AG04450 (cell line): ENCODE data around the gene MTIF2. TPM values are rescaled to one million over a fixed set of nuclear protein-coding genes. Genes with fewer than 3 reads are reported as not detected.

Source experiments
- CTCF ChIA-PET: fragments of 300-600, 350-600 bp; formaldehyde crosslinking; extraction: SDS; loops from one replicate; lab custom pipeline; 2022; ENCODE audit warnings: antibody characterized with exemption, inconsistent platforms; lab: Charles Lee
- POLR2A ChIA-PET: fragments of 350-600 bp; formaldehyde crosslinking; extraction: SDS; loops from one replicate; lab custom pipeline; 2021; ENCODE audit warnings: antibody characterized with exemption, inconsistent platforms; lab: Yijun Ruan, JAX
- DNase-seq: peaks from one replicate; pipeline ENCODE4 v3.0.0-alpha.2; 2011; ENCODE audit warnings: low read depth, low spot score
- H3K27ac ChIP-seq: one replicate; pipeline ENCODE4 v1.5.1; 2012; ENCODE audit warnings: low read depth, low read length, control low read depth
- H3K27me3 ChIP-seq: one replicate; pipeline ENCODE4 v1.6.0; 2012; ENCODE audit warnings: low read length; ENCODE audit not compliant: control insufficient read depth, insufficient read depth
- H3K4me3 ChIP-seq: 2 replicates; pipeline ENCODE4 v1.5.1; 2011; ENCODE audit warnings: mild to moderate bottlenecking, low read depth, low read length, control low read depth
- H3K9me3 ChIP-seq: 2 replicates; pipeline ENCODE4 v1.5.1; 2012; ENCODE audit warnings: low read length; ENCODE audit not compliant: control insufficient read depth, insufficient read depth
- polyA minus RNA-seq: library from RNA; depleted of rRNA, polyadenylated mRNA; stranded (reverse); fragments of >200 nt; gene quantifications from 2 replicates; pipeline ENCODE4 v1.2.3, GENCODE V29; 2011; rRNA and poly(A)+ RNA removed
- polyA plus RNA-seq: library from polyadenylated mRNA; depleted of rRNA; stranded (reverse); fragments of >200 nt; gene quantifications from 2 replicates; pipeline ENCODE4 v1.2.3, GENCODE V29; 2011; rRNA removed
- TF ChIP-seq, protein P1 (sequence below): IDR thresholded peaks from 2 replicates; pipeline ENCODE4 v1.5.1; 2011; ENCODE audit warnings: low read depth, low read length, control low read depth, inconsistent platforms

The MTIF2 gene, protein sequence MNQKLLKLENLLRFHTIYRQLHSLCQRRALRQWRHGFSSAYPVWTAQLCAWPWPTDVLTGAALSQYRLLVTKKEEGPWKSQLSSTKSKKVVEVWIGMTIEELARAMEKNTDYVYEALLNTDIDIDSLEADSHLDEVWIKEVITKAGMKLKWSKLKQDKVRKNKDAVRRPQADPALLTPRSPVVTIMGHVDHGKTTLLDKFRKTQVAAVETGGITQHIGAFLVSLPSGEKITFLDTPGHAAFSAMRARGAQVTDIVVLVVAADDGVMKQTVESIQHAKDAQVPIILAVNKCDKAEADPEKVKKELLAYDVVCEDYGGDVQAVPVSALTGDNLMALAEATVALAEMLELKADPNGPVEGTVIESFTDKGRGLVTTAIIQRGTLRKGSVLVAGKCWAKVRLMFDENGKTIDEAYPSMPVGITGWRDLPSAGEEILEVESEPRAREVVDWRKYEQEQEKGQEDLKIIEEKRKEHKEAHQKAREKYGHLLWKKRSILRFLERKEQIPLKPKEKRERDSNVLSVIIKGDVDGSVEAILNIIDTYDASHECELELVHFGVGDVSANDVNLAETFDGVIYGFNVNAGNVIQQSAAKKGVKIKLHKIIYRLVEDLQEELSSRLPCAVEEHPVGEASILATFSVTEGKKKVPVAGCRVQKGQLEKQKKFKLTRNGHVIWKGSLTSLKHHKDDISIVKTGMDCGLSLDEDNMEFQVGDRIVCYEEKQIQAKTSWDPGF
- polyA plus RNA-seq (20.6 and 28.7 TPM in 2 replicates), polyA minus RNA-seq (20.8 and 27.1 TPM in 2 replicates)

DNA sequence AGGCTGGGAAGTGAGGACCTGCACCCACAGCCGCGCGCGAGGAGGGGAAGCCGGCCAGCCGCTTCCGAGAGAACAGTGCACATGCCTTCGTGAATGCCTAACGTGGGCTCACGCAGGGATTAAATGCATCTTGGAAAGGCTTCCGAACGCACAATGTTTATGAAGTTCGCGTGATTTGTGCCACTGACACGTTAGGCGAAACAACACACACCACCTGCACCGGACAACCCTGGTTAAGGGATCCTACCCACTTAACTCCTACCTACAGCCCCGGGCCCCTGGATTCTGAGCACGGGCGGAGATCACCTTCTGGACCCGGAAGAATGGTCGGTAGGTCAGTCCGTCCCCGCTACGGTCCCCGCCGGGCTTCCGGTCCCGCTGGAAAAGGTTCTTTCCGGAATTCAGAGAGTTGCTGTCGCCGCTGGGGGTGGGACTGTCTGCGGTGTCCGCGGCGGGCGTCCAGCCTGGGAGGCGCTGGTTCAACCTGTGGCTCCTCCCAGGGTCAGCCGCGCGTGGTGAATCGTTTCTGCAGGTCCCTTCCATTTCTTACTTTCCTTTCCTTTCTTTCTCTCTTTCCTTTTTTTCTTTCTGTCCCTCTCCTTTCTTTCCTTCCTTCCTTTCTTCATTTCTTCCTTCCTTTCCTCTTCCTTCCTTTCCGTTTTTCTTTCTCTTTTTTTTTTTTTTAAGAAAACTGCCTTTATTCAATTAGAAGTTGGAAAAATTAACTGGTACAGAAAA lies at the start of gene MTIF2:
Gene MTIF2 (minus strand): TSS at position 325 of the 738 bp plus-strand sequence. CDS start 5,373 bp downstream, outside the sequence.
- ChIA-PET CTCF (no interaction called here), POLR2A (interaction anchor here (0.9 kb wide), 1 partner anchor 218 kb away, joined by 4 read pairs; the partner anchor contains the start of gene RTN4)
- peak; percentile 77 for DNase-seq
- H3K27me3 ChIP-seq = no peaks in the 10 kb centered on the region
- H3K4me3 ChIP-seq = peak within 1 kb of the TSS; percentile 93
- H3K9me3 ChIP-seq = no peaks in the 10 kb centered on the region
- TF ChIP-seq, protein P1, sequence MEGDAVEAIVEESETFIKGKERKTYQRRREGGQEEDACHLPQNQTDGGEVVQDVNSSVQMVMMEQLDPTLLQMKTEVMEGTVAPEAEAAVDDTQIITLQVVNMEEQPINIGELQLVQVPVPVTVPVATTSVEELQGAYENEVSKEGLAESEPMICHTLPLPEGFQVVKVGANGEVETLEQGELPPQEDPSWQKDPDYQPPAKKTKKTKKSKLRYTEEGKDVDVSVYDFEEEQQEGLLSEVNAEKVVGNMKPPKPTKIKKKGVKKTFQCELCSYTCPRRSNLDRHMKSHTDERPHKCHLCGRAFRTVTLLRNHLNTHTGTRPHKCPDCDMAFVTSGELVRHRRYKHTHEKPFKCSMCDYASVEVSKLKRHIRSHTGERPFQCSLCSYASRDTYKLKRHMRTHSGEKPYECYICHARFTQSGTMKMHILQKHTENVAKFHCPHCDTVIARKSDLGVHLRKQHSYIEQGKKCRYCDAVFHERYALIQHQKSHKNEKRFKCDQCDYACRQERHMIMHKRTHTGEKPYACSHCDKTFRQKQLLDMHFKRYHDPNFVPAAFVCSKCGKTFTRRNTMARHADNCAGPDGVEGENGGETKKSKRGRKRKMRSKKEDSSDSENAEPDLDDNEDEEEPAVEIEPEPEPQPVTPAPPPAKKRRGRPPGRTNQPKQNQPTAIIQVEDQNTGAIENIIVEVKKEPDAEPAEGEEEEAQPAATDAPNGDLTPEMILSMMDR = no peak
- peak within 1 kb of the TSS; percentile 57 for H3K27ac ChIP-seq

DNA sequence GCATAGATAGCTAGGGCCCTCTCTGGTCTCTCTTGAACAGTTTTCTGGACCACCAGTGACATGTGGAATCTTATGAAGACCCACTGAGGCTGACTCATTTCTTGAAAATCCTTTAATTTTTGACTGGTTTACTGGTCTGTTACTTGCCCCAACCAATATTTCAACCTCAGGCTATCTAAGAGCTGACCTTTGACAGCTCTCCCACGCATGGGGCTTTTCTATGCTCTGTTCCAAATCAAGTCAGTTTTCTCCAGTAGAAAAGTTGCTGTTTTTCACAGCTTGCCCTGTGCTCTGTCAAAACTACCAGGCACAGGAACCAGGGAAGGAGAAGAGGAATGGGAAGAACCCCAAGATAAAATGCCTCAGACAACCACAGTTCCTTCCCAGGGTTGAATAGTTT lies 46.0 kb upstream of the MTIF2 start:
- CTCF ChIA-PET = interaction anchor here (1.4 kb wide), 1 partner anchor 117 kb away, joined by 3 read pairs; no protein-coding TSS in a partner anchor

DNA sequence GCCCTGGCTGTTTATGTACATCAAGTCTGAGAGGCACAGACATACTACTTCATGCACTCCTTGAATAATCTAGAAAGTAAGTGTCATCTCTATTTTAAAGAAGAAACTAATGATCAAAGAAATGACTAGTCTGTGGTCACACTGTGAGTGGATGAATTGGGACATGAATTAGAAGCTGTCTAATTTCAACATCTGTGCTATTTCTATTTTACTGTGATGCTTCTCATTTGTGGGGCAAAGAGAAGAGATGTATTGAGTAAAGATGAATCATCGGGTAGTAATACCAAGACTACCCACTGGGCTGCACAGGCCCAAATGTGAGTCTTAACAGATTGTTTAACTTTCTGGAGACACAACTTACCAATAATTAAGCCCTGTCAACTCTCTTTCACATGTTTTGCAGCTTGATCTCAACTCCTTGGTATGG lies 42.4 kb upstream of the MTIF2 start:
- POLR2A ChIA-PET = no interaction called here
- no peaks in the 10 kb centered on the region for H3K27me3 ChIP-seq
- CTCF ChIA-PET = no interaction called here
- H3K9me3 ChIP-seq = no peaks in the 10 kb centered on the region
- H3K4me3 ChIP-seq = no peak overlapping the region
- TF ChIP-seq, protein P1 = peak; percentile 50
- DNase-seq = no peak
- no peak overlapping the region for H3K27ac ChIP-seq

More for the DNA sequence above, 46.0 kb upstream of the MTIF2 start:
- H3K27me3 ChIP-seq = no peaks in the 10 kb centered on the region
- DNase-seq = no peak
- H3K9me3 ChIP-seq = no peaks in the 10 kb centered on the region
- no peak overlapping the region for H3K4me3 ChIP-seq
- H3K27ac ChIP-seq = no peak overlapping the region
- POLR2A ChIA-PET = no interaction called here
- TF ChIP-seq, protein P1 = no peak

DNA sequence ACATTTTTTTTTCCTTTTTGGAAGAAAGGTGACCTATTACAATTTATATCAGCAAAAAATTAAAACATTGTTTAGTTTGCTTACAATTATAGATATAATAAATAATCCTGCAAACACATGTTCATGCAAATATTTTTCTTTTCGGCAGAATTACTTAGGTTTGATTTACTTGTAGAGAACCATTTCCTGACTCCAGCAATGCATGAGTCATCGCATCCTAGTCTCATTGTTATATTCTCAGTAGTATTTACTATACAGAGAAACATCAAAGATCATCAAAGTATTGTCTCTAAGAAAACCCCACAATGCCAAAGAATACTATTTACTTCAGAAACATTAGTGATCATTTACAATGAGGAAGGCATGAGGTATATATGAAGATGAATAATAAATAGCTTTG lies 40.4 kb upstream of the MTIF2 start:
- DNase-seq = peak; percentile 15
- TF ChIP-seq, protein P1 = no peak
- POLR2A ChIA-PET = no interaction called here

More for the DNA sequence above, 40.4 kb upstream of the MTIF2 start:
- H3K27me3 ChIP-seq = no peaks in the 10 kb centered on the region
- H3K4me3 ChIP-seq = no peak overlapping the region
- H3K27ac ChIP-seq = no peak overlapping the region
- no peaks in the 10 kb centered on the region for H3K9me3 ChIP-seq
- CTCF ChIA-PET = interaction anchor here (0.9 to 1.8 kb wide), 2 partner anchors 122 to 410 kb away, joined by 3 to 5 read pairs; no protein-coding TSS in a partner anchor
